GM21825 (cell line): Measurements from ENCODE around the gene CORT.
A peak's percentile ranks its signal among the peaks of the same experiment; 100 is the strongest.
"Not testable (repeated sequence)": the region's sequence is repeated elsewhere in the genome, so short reads cannot be mapped to it uniquely, and the experiment has no call there.

ENCODE experiments used
- ATAC-seq: cut with Tn5 transposase; IDR thresholded peaks from one replicate; pipeline ENCODE4 v1.9.1; 2021; ENCODE audit warnings: mild to moderate bottlenecking, moderate library complexity; ENCODE audit not compliant: unreplicated experiment

The CORT gene

GRCh38 chr1:10437052-10437451 lies 12.8 kb upstream of the CORT start:
- no peak for ATAC-seq

GRCh38 chr1:10438677-10439163 lies 11.1 kb upstream of the CORT start:
- ATAC-seq, result no peak

GRCh38 chr1:10440305-10440704 lies 9.5 kb upstream of the CORT start:
- ATAC-seq, result no peak

DNA sequence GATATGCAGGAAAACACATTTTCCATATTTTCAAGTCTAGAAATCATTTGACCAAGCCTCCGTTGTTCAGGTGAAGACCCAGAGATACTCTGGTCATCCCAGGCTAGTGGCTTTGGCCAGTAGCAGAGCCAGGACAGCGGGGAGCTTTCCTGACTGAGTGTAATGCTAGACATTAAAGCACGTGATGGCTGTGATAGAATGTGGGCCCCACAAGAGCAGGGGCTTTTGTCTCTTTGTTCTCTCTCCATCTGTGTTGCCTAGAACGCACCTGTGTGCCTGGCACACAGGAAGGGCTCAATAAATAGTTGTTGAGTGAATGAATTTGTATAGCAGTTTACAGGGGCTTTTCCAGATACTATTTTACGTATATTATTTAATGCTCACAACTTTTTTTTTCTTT lies 9.0 kb upstream of the CORT start:
- ATAC-seq, result no peak

DNA sequence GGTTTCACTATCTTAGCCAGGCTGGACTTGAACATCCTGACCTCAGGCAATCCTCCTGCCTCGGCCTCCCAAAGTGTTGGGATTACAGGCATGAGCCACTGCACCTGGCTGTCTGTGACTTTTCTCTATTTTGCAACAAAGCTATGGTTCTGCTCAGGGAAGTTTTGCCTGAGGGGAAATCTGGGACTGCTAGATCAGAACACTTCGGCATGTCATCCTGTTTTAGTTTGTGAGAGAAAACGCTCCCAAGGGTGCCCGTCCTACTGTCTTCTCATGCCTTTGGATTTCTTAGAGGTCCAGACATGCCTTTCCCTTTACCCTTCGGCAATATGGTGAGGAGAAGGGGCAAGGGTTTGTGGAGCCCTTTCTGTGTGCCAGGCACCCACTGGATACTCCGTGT lies 5.6 kb upstream of the CORT start:
- no peak for ATAC-seq

DNA sequence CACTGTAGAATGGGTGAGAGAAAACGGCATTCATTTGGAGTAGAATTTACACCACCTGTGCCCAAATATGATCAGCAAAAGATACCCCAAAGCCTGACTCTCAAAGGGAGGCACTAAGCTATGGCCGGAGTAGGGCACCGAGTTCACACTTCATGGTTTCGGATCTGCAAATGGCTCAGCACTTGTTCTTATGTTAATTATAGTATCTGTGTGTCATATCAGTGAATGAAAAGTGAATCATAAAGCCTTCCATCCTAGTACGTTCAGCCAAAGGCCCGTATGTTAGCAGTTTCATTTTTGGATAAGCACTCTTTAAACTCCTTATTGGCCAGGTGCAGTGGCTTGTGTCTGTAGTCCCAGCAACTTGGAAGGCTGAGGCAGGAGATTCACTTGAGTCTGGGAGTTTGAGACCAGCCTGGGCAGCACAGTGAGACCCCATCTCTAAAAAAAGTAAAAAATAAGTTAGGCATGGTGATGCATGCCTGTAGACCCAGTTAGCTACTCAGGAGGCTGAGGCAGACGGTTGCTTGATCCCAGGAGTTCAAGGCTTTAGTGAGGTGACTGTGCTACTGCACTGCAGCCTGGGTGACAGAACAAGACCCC lies 4.9 kb upstream of the CORT start:
- ATAC-seq, result no peak

DNA sequence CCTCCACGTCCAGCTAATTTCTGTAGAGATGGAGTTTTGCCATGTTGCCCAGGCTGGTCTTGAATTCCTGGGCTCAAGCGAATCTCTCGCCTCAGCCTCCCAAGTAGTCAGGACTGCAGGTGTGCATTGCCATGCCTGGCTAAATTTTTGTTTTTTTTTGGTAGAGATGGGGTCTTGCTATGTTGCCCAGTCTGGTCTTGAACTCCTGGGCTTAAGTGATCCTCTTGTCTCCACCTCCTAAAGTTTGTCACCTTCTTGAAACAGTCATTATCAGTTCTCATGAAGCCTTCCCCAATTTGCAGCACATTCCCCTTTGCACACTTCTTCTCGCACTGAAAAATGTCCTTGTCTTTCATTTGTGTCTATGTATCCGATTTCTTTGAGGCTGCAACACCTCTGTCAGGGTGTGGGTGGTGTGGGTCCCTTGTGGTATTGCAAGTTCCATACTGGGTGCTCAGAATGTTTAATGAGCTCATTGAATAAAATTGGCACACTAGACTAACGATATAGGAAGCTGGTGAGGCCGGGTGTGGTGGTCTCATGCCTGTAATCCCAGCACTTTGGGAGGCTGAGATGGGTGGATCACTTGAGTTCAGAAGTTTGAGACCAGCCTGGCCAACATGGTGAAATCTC lies 2.9 kb upstream of the CORT start:
- ATAC-seq, result no peak

- no peak for ATAC-seq
These were observed 454 bp downstream of the CORT start for GRCh38 chr1:10450156-10450814.

- no peak for ATAC-seq
These were observed 1.0 kb downstream of the CORT start for GRCh38 chr1:10450836-10451235.

DNA sequence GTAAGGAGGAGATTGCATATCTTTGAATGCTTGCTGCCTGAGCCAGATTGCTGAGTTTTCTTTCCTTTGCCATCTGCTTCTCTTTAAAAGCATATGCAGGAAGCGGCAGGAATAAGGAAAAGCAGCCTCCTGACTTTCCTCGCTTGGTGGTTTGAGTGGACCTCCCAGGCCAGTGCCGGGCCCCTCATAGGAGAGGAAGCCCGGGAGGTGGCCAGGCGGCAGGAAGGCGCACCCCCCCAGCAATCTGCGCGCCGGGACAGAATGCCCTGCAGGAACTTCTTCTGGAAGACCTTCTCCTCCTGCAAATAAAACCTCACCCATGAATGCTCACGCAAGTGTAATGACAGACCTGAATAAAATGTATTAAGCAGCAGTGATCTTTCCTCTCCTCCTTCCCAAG lies 1.5 kb downstream of the CORT start:
- no peak for ATAC-seq

DNA sequence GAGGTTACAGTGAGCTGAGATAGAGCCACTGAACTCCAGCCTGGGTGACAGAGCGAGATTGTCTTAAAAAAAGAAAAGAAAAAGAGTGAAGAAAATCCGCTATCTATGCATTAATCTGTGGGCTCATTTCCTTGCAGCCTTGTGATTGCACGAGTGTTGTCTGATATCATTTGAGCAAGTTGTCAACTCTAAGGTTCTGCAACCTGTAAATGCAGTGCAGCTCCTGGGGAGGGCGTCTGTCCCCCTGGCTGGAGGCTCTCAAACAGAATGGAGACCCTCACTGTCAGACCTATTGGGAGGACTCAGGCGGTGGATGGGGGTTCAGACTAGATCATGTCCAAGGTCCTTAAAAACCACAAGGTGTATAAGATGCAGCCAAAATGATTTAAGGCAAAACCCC lies 6.2 kb downstream of the CORT start:
- no peak for ATAC-seq

DNA sequence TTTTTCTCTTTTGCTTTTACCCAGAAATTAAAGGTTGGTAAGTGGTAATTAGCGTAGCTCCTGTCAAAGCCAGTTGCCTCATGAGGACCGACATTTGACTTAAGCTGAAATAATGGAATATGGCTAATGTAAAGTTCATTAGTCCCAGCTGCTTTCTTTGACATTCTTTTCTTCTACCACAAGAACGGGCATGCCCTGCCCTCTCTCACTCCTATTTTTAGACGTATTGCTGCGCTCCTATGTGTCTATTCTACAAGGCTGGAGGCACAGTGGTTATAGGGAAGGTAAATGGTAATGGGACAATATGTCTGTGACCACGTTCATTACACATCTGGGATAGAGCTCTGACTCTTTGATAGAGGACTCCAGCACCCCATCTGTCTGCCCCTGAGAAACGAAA lies 6.8 kb downstream of the CORT start:
- ATAC-seq, result no peak

DNA sequence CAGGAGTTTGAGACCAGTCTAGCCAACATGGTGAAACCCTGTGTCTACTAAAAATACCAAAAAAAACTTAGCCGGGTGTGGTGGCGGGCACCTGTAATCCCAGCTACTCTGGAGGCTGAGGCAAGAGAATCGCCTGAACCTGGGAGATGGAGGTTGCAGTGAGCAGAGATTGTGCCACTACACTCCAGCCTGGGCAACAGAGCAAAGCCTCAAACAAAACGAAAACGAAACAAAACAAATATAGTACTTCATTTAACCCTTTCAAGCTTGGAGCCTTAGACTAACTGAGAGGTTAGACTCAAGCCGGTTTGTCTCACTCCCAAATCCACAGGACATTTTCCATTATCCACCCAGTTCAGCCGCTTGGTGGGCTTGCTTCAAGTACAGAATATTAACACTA lies 7.6 kb downstream of the CORT start:
- not testable (repeated sequence) for ATAC-seq

- no peak for ATAC-seq
These were observed 8.0 kb downstream of the CORT start for GRCh38 chr1:10457875-10458274.

DNA sequence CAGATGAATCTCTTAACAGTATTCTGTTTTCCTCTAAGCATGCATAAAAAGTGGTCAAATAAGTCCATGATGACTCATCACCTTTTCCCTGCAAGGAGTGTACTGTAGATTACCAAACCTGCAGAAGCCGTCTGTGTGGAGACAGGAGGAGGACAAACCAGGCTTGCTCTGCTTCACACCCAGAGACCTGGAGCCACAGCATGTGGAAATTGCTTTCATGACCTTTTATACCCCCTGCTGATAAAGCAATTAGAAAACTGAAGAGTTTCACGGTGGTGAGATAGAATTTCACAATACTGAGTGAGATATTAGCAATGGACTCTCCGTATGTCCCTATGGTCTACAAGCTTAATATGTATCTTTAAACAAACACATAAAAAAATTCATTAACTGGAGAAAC lies 9.4 kb downstream of the CORT start:
- no peak for ATAC-seq

- no peak for ATAC-seq
These were observed 17.2 kb downstream of the CORT start for GRCh38 chr1:10467078-10467477.

DNA sequence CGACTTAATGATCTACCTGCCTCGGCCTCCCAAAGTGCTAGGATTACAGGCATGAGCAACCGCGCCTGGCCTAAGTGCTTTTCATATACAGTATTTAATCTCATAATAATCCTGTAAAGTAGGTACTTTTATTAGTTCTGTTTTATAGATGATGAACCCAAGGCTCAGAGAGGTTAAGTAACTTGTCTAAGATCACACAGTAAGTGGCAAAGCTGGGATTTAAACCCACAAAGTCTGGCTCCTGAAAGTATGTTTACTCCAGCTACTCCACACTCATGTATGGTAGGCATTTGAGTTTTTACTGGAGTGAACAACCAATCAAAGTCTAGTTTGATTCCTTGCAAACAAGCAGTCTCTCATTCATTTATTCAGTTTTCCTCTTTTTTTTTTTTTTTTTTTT lies 20.2 kb downstream of the CORT start:
- ATAC-seq, result no peak

GRCh38 chr1:10471411-10472219 lies 21.8 kb downstream of the CORT start:
- peak; percentile 1 for ATAC-seq

- peak; percentile 83 for ATAC-seq
These were observed 22.7 kb downstream of the CORT start, which contains the start of gene DFFA for GRCh38 chr1:10472220-10473144. Gene DFFA (minus strand): TSS chr1:10472529. CDS start chr1:10472458, 71 bp downstream.

- ATAC-seq, result no peak
These were observed 23.4 kb downstream of the CORT start for GRCh38 chr1:10473145-10473765.
